Measurements from ENCODE around the gene LCP1. TPM values are rescaled to one million over a fixed set of nuclear protein-coding genes. Genes with fewer than 3 reads are reported as not detected.

LCP1 gene
- total and polyA plus RNA-seq, 4 donors = 42.9 to 539 (median 158) TPM

GRCh38 chr13:46104868-46105267 is 77.1 kb downstream of the LCP1 start, which contains the start of gene CPB2:
Gene CPB2 (minus strand): TSS chr13:46105033. CDS start chr13:46105009, 24 bp downstream.
- Histone ChIP-seq H3K4me3 (no peak within 1 kb of the TSS), H3K36me3 (ENCODE audit: control insufficient read depth in 4 of 4, insufficient read depth in 4 of 4, low read length in 4 of 4) (no peaks in the 10 kb centered on the region), H3K27me3 (ENCODE audit: control insufficient read depth in 3 of 3, insufficient read depth in 3 of 3, low read length in 2 of 3) (no peaks in the 10 kb centered on the region), H3K27ac (ENCODE audit: low read depth in 1 of 2, low read length in 1 of 2) (no peak within 1 kb of the TSS), H3K9me3 (ENCODE audit: control insufficient read depth in 4 of 4, insufficient read depth in 3 of 4, low read length in 3 of 4) (no peaks in the 10 kb centered on the region), H3K4me1 (ENCODE audit: control insufficient read depth in 5 of 5, insufficient read depth in 5 of 5, low read length in 5 of 5) (peaks cover 0 to 4% (median 0%) of the 10 kb centered on the region in 5 donors), H3K9ac (ENCODE audit: insufficient read depth in 1 of 2, low read length in 2 of 2) (no peak within 1 kb of the TSS)
- TF ChIP-seq CTCF (IDR thresholded peaks at IDR 0.05; ENCODE audit: control extremely low read depth, extremely low read depth) = no peak
- ATAC-seq (ENCODE audit: insufficient read depth, low FRiP score) (no peak), DNase-seq (no peak)
- 82% methylated on average over 4 of the region's 4 CpGs for WGBS, 2 donors

DNA sequence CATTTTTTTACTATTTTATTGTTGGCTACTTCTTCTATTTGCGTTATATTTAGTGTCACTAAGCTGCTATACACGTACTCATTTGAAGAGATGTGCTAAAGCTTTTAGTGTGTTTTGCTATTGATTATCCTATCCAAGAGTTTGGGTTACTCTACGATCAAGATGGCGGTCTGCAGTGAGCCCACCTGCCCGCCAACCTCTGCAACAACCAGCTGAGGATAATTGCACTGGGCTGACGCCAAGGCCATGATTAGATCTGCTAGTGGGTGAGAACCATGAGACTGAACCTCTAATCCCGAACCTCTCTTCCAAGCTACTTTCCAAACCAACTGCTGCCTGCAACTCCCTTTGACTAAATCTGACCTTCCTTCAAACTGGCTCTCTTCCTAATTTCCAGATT is 78.9 kb downstream of the LCP1 start:
- H3K36me3 ChIP-seq (ENCODE audit: control insufficient read depth in 4 of 4, insufficient read depth in 4 of 4, low read length in 4 of 4) = no peaks in the 10 kb centered on the region
- WGBS, 2 donors = 96 to 98% methylated on average over 7 of the region's 7 CpGs
- no peaks in the 10 kb centered on the region for H3K9me3 ChIP-seq (ENCODE audit: control insufficient read depth in 4 of 4, insufficient read depth in 3 of 4, low read length in 3 of 4)
- ATAC-seq (ENCODE audit: insufficient read depth, low FRiP score) (no peak), DNase-seq (no peak)
- H3K27me3 ChIP-seq (ENCODE audit: control insufficient read depth in 3 of 3, insufficient read depth in 3 of 3, low read length in 2 of 3) = no peaks in the 10 kb centered on the region
- H3K27ac ChIP-seq (ENCODE audit: low read depth in 1 of 2, low read length in 1 of 2) = no peak overlapping the region
- peaks cover 0 to 4% (median 0%) of the 10 kb centered on the region in 5 donors for H3K4me1 ChIP-seq (ENCODE audit: control insufficient read depth in 5 of 5, insufficient read depth in 5 of 5, low read length in 5 of 5)
- no peak overlapping the region for H3K9ac ChIP-seq (ENCODE audit: insufficient read depth in 1 of 2, low read length in 2 of 2)
- no peak for TF ChIP-seq CTCF (IDR thresholded peaks at IDR 0.05; ENCODE audit: control extremely low read depth, extremely low read depth)
- no peak overlapping the region for H3K4me3 ChIP-seq

- TF ChIP-seq CTCF (IDR thresholded peaks at IDR 0.05; ENCODE audit: control extremely low read depth, extremely low read depth) = no peak
- Histone ChIP-seq H3K27me3 (ENCODE audit: control insufficient read depth in 3 of 3, insufficient read depth in 3 of 3, low read length in 2 of 3) (no peaks in the 10 kb centered on the region), H3K4me1 (ENCODE audit: control insufficient read depth in 5 of 5, insufficient read depth in 5 of 5, low read length in 5 of 5) (peaks cover 0 to 4% (median 0%) of the 10 kb centered on the region in 5 donors), H3K4me3 (no peak overlapping the region), H3K9me3 (ENCODE audit: control insufficient read depth in 4 of 4, insufficient read depth in 3 of 4, low read length in 3 of 4) (no peaks in the 10 kb centered on the region), H3K9ac (ENCODE audit: insufficient read depth in 1 of 2, low read length in 2 of 2) (no peak overlapping the region), H3K27ac (ENCODE audit: low read depth in 1 of 2, low read length in 1 of 2) (no peak overlapping the region), H3K36me3 (ENCODE audit: control insufficient read depth in 4 of 4, insufficient read depth in 4 of 4, low read length in 4 of 4) (no peaks in the 10 kb centered on the region)
- DNase-seq (no peak), ATAC-seq (ENCODE audit: insufficient read depth, low FRiP score) (no peak)
These were observed 79.7 kb downstream of the LCP1 start for GRCh38 chr13:46102255-46102605.
